ENCODE measurements around the gene PTRH2.

DNA sequence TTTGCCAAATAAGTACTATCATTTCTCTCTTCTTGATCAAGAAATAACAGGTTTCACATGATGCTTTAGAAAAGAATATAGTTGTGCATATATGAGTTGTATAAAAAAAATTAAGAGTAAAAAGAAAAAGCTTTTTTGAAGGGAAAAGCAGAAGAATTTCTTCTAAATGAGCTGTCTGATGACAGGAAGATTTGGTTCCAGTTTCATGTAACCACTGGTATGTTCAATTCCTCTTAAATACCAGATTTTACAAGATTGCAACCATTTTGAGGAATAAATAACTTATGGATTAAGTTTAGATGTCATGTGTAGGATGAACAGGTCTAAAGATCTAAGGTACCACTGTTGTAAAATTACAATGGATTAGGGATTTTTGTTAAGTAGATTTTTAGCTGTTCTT lies 45.2 kb upstream of the PTRH2 start:
- TF ChIP-seq, protein P1, sequence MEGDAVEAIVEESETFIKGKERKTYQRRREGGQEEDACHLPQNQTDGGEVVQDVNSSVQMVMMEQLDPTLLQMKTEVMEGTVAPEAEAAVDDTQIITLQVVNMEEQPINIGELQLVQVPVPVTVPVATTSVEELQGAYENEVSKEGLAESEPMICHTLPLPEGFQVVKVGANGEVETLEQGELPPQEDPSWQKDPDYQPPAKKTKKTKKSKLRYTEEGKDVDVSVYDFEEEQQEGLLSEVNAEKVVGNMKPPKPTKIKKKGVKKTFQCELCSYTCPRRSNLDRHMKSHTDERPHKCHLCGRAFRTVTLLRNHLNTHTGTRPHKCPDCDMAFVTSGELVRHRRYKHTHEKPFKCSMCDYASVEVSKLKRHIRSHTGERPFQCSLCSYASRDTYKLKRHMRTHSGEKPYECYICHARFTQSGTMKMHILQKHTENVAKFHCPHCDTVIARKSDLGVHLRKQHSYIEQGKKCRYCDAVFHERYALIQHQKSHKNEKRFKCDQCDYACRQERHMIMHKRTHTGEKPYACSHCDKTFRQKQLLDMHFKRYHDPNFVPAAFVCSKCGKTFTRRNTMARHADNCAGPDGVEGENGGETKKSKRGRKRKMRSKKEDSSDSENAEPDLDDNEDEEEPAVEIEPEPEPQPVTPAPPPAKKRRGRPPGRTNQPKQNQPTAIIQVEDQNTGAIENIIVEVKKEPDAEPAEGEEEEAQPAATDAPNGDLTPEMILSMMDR (IDR thresholded peaks at IDR 0.05): no peak
- TF ChIP-seq POLR2AphosphoS5 (IDR thresholded peaks at IDR 0.05): no peak
- TF ChIP-seq POLR2A (IDR thresholded peaks at IDR 0.05): no peak

Measured in transverse colon (tissue), 4 donors.